GM12873 (cell line): Measurements from ENCODE around the gene SRD5A1.

ENCODE experiments used
- CTCF ChIP-seq: IDR thresholded peaks from 2 replicates; pipeline ENCODE4 v1.5.1; 2012; ENCODE audit warnings: low read depth, mild to moderate bottlenecking, moderate library complexity, low read length, control low read depth; ENCODE audit not compliant: insufficient read depth; ENCODE audit errors: missing control alignments

Gene SRD5A1

GRCh38 chr5:6708814-6709213 is 75.6 kb downstream of the SRD5A1 start:
- no peak for TF ChIP-seq CTCF

GRCh38 chr5:6710070-6710469 is 76.8 kb downstream of the SRD5A1 start:
- TF ChIP-seq CTCF, result no peak

GRCh38 chr5:6710551-6711318 is 77.5 kb downstream of the SRD5A1 start:
- TF ChIP-seq CTCF, result no peak

GRCh38 chr5:6711409-6712141 is 78.3 kb downstream of the SRD5A1 start:
- no peak for TF ChIP-seq CTCF

- no peak for TF ChIP-seq CTCF
Observed at GRCh38 chr5:6712142-6712576, 78.9 kb downstream of the SRD5A1 start.

- no peak for TF ChIP-seq CTCF
Observed at GRCh38 chr5:6712577-6713273, 79.5 kb downstream of the SRD5A1 start.
